Stimulated activated CD4-positive, alpha-beta T cell treated with anti-CD3 and anti-CD28 coated beads, TNF-alpha, amount 100 ng/mL, for 24 hours (primary cell): ENCODE data around the gene INPP5A.
"Not testable (repeated sequence)": the region's sequence is repeated elsewhere in the genome, so short reads cannot be mapped to it uniquely, and the experiment has no call there.

Source experiments
- DNase-seq, 3 experiments: peaks; one replicate each; pipeline ENCODE4 v3.0.0-alpha.2; 2020; ENCODE audit warnings: low read depth in 3 of 3

The INPP5A gene

DNA sequence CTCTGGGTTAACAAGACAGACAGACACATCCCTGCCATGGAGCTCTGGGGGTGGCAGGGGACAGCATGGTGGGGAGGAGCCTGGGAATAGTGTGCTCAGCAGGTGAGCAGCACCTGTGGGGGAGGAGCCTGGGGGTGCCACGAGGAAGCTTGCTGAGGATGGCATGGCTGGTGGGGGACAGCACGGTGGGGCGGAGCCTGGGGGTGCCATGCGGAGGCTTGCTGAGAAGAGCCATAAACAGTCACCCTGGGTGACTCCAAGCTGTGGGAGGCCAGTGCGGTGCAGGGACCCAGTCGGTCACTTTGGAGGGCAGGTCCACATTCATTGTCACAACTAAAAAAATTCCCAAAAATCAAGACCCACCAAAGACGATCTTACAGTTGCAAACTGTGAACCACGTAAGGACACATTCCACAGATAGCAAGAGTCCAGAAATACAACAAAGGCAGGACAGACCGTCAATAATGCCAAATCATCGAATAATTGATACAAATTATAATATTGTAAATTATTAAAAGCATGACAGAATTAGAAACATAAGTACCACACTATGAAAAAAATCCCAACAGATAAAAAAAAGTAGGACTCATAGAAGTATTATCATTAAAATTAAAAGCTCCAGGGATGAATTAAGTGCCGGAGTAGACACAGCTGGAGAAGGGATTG lies 223.9 kb downstream of the INPP5A start:
- DNase-seq = no peak

DNA sequence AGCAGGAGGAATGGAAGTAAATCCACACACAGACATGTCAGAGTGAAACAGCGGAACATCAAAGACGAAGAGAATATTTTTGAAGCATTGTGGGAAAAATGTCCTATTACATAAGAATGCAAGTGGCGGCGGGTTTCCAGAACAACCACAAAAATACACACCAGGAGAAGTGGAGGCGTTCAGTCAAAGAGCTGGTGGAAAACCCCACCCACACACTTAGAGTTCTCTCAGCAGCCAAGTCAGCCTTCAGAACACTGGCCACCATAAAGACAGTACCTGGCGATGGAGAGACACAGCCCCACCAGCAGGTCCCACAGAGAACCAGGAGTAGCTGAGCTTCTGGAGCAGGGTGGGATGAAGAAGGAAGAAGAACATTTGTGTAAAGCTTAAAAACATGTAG lies 224.7 kb downstream of the INPP5A start:
- peak in 1 of 3 experiments; percentile 15 for DNase-seq

DNA sequence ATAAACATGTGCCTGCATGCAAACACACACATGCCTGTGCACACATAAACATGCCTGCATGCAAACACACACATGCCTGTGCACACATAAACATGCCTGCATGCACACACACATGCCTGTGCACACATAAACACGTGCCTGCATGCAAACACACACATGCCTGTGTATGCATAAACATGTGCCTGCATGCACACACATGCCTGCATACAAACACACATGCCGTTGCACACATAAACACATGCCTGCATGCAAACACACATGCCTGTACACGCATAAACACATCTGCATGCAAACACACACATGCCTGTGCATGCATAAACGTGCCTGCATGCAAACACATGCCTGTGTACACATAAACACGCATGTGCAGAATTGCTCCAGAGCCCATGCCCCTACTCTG lies 226.0 kb downstream of the INPP5A start:
- DNase-seq = no peak

DNA sequence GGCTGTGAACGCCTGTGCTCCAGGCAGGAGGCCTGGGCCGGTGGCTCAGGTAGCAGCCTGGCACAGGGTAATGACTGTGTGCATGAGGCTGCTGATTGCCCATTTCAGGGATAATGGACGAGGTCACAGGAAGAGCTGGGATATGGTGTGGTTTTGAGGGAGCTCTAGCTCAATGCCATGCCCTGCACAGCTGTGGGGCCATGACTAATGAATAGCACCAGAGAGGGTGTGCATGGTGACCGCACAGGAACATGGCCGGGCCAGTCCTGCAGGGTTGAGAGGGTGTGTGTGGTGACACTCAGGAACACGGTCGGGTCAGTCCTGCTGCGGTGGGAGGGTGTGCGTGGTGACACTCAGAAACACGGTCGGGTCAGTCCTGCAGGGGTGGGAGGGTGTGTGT lies 226.5 kb downstream of the INPP5A start:
- DNase-seq = no peak

DNA sequence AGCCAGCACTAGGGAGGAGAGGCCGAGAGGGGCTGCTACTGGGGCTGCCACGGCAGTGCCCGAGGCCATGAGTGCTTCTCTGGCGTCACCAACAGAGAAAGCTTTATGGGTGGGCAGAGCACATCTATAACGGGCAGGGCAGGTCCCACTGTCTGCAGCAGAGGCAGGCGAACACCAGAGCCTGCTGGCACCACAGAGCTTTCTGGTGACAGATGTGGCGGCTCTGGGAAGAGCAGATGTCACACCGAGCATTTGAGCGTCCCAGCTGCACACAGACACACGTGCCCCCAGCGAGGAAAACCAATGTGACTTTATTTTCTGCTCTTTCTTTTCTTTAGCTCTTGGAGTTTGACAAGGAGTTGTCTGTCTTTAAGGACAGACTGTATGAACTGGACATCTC lies 227.8 kb downstream of the INPP5A start:
- no peak for DNase-seq

DNA sequence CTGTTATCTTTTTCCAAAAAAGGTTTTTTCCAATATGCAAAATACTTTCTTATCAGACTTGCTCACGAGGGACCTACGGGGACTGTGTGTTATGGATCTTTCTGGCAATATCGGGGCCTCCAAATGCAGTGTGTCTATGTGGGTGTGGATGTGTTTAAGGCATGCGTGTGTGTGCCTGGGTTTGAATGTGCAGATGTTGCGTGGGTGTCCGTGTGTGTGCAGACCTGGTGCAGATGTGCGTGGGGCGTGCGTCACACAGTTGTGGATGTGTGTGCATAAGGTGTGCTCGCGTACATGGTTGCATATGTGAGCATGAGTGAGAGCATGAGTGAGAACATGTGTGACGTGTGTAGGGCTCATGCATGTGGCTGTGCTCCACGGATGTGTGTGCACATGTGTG lies 228.7 kb downstream of the INPP5A start:
- no peak for DNase-seq

DNA sequence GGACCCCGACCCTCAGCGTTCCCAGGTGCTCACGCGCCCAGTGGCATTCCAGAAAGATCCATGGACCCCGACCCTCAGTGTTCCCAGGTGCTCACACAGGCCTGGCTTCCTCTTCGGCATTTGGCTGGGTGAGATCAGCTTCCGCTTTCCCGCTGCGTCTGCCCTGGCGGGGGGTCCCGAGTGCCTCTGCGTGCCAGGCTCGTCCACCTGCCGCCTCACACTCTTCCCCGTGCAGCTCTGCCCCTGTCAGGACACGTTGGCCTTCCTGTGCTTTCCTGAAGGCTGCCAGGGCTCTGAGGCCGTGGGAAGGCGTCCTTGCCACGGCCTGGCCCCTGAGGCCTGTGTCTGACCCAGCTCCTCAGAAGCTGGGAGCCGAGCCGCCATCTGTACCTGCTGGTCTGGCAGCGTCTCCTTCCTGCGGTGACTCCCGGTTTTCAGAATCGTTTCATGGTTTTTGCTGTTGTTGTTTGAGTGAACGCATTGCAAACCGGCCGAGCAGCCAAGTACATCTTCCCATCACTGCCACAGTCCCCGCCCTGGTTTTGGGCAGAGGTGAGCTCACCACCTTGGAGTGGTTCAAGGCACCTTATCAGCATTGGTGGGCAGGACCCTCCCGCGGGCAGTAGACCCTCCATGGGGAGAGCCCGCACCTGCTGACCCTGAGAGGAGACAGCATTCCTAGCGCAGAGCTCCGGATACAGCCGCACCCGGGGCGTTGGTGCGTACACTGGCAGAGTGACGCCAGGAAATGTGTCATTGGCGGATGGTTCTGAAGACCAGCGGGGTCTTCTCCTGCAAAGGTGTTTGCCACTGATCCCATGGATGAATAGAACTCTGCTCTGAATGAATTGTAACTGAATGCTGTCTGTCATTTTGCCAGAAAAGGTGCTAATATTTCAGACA lies 231.0 kb downstream of the INPP5A start:
- DNase-seq = no peak

DNA sequence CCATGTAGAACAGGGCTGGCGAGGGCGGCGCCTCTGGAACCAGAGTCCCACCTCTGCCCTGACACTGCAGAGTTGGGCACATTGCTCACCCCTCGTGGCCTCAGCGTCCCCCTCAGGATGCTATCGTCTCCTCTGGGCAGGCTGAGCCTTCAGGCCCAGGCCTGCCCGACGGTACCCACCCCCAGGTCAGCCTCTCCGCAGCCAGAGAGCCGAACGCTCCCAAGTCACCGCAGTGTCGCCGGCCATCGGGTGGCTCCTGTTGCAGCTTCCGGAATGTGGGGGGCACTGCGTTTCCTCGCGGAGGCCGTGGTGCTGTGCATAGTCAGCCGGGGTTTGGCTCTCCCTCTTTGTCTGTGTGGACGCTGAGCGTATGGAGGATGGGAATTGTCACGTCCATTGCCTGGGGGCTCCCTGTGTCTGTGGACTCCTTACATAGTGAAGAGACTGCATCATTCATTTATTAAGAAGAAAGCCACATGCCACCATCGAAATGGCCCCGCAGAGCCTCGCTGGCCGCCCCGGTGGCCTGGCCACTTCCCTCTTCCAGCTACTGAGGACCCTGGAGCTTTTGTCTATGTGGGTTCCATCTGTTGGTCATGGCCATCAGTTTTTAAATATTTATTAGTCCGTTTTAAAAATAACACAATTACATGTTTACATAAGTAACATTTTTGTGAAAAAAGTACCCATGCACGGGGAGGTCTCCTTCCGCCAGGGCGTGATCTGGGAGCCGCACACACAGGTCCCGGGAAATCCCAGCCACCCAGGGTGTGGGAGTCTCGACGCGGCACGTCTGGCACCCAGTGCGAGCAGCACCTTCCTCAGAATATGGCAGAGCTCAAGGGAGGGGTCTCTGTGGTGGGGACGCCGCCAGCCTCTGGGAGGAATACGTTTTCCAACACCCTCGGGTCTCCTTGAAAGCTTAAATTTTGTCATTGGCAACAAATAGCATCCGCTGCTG lies 232.8 kb downstream of the INPP5A start:
- DNase-seq = no peak

DNA sequence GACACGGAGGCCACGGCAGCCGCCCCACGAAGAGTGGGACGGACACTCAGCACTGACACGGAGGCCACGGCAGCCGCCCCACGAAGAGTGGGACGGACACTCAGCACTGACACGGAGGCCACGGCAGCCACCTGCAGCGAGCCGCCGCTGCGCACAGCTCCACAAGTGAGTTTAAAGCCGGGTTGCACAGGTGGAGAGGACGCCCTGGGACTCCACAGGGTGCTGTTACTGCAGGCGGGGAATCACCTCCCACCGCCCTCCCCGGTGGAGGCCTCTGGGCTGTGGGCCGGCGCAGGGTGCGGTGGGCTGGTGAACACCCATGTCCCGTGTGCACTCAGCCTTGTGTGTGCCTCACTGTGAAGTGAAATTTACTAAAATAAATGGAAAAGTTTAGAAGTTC lies 235.2 kb downstream of the INPP5A start:
- DNase-seq = not testable (repeated sequence)

DNA sequence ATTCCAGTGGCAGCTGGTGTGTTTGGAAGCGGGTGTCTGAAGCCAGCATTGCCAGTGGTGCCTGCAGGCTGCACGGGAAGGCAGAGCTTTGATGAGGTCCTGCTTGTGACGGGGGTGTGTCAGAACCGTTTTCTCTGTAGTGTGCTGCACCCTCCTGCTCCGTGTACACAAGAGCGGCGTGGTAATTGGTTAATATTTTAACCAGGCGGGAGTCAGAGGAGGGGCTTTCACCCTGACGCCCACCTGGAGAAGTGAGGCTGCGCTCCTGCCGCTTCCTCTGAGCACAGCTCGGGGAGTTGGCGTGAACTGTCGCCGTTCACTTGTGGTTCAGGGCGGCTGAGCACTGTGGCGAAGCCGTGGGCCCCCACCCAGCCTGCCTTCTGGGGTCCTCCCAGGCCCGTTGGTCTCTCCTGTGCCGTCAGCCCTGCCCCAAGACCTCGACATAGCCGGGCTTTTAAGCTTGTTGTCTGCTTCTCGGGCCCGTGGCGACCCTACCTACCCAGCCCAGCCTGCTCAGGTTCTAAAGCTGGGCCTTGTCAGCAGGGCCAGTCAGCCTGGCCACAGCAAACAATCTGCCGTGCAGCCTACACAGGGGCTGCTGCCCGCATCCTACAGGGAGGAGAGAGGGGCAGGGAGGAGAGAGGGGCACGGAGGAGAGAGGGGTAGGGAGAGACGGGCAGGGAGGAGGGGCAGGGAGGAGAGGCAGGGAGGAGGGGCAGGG lies 236.8 kb downstream of the INPP5A start:
- no peak for DNase-seq

DNA sequence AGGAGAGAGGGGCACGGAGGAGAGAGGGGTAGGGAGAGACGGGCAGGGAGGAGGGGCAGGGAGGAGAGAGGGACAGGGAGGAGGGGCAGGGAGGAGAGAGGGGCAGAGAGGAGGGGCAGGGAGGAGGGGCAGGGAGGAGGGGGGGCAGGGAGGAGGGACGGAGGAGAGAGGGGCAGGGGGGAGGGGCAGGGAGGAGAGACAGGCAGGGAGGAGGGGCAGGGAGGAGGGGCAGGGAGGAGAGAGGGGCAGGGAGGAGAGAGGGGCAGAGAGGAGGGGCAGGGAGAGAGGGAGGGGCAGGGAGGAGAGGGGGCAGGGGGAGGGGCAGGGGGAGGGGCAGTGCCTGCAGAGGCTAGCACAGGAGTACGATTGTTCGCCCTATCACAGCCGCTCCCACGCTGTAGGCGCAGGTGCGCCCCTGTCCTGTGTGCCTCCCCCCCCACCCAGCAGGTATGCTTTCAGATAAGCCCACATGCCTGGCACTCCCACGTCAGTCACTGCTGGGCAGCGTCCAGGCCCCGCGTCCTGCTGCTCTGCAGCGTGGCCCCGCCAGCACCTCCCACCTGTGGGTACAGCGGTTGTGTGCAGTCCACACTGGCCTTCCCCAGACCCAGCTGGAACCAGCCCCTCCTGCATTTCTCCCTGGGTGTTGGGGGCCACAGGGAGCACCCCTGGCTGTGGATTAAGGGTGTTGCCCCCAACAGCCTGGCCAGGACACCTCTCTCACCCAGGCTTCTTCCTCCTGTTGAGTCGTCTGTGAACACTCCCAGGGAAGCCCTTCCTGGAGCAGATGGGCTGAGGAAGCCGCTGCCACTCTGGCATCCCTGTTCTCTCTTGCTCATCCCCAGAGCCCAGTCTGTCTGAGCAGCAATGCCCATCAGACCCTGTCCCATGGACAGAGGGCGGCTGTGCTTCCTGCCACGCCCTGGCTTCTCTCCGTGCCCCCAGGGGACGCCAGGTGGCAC lies 237.6 kb downstream of the INPP5A start:
- DNase-seq = no peak

DNA sequence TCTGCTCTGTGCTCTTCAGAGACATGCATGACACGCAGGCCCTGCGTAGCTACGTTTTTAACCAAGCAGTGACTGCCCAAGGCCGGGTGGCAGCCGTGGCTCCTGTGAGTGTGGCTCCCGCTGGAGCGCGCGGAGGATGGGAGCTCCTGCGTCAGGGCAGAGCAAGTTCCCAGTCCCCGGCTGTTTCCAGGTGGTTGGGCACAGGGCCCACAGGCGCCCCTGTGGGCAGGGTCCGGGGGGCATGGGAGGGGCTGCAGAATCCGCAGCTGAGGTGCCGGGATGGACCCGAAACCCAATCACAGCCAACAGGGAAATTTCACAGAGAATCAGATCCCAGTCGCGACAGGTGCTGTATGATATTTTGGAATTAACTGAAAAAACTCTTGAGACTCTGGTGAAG lies 238.6 kb downstream of the INPP5A start:
- no peak for DNase-seq

DNA sequence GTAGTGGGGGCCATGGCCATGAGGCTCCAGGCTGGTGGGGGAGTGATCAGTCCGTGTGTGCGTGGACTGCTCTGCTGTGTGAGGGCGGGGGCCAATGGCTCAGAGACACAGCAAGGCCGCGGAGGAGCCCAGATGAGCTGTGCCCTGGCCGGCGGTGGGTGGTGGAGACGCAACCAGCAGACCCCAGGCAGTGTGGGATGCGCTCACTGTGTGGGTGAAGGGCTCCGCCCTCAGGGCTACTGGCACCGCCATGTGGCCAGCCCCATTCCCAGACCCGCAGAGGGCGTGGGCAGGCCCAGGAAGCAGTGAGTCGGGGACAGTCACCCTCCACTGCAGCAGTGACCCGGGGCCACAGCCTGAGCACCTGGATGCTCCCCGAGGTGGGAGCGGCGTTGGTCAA lies 239.2 kb downstream of the INPP5A start:
- DNase-seq = no peak

DNA sequence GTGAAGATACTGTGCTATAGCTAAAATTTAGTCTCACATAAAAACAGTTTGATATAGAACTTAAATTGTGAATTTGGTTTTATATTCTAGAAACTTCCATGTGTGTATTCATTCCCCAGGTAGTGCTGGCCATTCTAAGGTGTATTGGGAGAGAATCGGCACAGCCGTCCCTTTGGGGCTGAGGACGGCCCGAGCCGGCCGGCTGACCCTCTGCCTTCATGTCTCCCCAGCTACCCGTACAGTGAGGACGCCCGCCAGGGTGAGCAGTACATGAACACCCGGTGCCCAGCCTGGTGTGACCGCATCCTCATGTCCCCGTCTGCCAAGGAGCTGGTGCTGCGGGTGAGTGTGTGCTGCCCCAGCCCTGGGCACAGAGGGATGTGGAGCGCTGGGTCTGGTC lies 239.9 kb downstream of the INPP5A start:
- DNase-seq = no peak

DNA sequence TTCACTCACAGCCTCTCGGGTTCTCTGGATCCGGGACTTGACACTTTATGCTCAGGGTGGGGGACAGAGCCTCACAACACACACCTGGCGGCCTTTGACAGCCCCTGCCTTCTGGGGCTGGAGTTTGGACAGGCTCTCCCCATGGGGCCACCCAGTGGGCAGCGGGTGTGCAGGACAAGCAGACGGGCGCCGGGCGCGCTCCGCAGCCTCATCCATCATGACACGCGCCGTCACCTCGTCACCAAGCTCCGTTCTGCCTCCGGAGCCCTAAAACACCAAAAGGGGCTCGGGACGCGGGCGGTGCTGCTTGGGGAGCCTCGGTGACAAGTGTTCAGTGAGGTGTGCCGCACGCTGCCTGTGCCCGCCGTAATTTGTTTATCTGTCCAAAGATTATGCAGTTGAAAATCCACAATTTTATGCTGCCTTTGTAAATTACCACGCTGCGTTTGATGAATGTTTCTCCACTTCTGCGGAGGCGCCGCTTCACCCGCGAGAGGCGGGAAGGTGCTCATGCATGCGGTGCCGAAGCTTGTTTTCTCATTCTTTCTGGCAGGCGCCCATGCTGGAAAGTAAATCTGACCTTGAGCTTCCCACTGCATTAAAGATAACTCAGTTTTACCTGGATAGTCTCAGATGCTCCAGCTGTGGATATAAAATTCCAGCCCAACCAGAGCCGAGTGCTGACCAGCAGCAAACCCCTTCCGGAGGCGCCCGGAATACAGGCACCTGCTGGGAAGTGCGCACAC lies 242.1 kb downstream of the INPP5A start:
- DNase-seq = no peak

DNA sequence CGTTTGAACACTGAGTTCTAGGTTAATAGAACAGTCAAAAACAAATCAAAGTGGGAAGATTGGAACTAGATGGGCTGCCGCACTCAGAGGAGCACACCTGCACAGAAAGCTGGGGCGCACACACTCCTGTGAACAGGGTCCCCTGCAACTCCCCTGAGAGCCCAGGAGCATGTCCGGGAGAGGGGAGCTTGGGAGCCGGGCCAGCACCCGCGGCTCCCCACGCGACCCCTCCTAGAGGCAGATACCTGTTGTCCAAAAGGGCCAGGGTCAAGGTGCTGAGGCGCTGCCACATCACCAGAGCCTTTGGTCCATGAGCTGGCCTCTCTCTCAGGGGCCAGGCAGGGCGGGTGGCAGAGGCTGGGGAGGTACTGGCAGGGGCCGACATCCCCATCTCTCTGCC lies 242.8 kb downstream of the INPP5A start:
- DNase-seq = no peak

DNA sequence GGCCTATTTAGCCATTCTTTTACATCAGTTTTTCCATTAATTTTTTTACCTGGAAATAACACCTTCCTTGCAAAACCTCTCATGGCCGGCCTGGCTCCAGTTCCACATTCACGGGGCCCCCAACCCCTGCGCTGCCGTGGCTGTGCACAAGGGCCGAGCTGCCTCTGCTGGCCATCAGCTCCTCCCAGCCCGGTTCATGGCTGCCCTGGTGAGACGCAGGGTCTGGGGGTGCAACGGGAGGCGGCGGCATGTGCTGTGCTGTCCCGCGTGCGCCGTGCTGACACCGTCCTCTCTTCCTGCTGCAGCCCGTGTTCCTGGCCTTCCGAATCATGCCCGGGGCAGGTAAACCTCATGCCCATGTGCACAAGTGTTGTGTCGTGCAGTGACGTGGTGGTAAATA lies 244.0 kb downstream of the INPP5A start:
- DNase-seq = no peak

DNA sequence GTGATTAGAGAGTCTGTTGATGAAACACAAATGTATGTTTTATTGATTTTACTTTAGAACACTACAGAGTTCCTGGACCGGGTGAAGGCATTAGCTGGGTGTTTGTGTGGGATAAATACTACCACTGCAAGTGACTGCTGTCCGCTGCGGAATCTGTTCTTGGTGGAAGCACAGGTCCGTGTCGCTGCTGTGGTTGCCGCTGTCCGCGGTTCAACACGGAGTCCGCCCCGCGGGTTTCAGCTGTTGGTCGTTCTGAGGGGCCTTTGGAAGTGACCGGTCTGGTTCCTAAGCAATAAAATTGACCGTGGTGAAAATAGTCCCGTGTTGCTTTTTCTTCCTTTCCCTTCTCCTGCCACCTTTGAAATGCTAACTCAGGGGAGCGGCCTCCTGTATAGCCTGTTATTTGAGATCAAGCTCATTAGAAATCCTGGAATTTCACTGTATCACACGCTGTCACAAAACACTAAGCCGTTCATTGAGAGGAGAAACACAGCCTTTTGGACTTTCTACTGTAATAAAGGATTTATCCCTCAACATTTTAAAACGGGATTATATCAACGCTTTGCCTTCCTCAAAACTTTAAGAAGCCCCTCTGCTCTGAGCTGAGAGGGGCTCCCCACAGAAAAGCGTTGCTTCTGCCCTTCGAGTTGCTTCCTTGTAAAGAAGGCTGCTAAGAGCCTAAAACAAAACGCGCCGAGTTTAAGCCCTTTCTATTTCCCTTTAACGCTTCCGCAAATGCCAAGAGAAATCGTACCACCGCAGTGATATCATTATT lies 245.8 kb downstream of the INPP5A start:
- no peak for DNase-seq
